ENCODE measurements around the gene FAM174C. TPM values are rescaled to one million over a fixed set of nuclear protein-coding genes. Genes with fewer than 3 reads are reported as not detected.
"Not testable (repeated sequence)": the region's sequence is repeated elsewhere in the genome, so short reads cannot be mapped to it uniquely, and the experiment has no call there.

The FAM174C gene
- total and polyA plus RNA-seq, 9 donors: 0.30 to 72.5 (median 26.7) TPM

DNA sequence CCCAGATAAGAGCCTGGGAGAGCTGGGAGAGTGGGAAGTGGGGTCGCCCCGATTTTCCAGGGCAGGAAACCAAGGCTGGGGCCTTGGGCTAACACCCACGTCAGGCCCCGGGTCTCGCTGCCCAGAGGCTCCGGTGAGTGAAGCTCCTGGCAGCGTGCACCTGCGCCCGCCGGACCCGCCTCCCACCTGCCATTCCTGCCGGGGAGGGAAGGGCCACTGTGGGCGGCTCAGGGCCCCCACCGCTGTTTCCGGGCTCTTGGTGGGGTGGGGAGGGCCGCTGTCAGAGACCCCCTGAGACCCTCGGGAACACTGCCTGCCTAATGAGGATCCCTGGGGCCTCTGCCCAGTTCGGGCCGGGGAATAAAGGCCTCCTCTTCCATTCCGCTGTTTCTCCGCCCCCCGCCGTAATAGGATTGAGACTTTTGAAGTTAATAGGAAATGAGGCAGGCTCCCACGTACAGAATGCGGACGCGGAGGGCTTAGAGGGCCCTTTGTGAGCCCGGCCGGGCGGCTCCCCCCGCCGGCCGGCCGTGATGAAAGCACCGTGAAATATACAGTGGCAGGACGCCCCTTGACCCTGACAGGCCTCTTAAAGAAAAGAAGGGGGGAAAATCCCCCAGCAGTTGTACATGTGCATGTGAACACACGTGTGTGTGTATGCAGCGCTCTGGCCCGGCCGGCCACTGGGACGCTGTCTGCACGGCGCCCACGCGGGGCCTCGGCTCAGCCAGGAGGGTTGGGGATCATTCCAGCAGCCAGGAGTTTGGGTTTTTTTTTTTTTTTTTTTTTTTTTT, 43.5 kb downstream of the FAM174C start:
- intact Hi-C loops (cut with DNase I): loop anchor here in 1 of 4 donors (10.0 kb wide), 1 partner anchor 126 kb away; no protein-coding TSS in a partner anchor
- no peak overlapping the region for H3K4me3 ChIP-seq
- no peaks in the 10 kb centered on the region for H3K36me3 ChIP-seq
- DNase-seq: no peak
- WGBS, 3 donors: 23 to 32% (median 30%) methylated on average over 45 to 46 of the region's 46 CpGs
- H3K27me3 ChIP-seq: no peaks in the 10 kb centered on the region
- TF ChIP-seq POLR2A (IDR thresholded peaks at IDR 0.05): no peak
- H3K9me3 ChIP-seq: no peaks in the 10 kb centered on the region
- peaks cover 4% of the 10 kb centered on the region for H3K4me1 ChIP-seq (ENCODE audit: insufficient read depth)
- H3K27ac ChIP-seq: no peak overlapping the region

DNA sequence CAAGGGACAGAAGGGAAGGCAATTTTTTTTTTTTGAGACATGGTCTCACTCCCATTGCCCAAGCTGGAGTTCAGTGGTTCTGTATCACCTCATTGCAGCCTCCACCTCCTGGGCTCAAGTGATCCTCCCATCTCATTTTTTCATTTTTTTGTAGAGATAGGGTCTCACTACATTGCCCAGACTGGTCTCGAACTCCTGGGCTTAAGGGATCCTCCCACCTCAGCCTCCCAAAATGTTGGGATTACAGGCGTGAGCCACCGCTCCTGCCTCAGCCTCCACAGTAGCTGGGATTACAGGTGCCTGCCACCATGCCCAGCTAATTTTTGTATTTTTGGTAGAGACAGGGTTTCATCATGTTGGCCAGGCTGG, 44.9 kb downstream of the FAM174C start:
- H3K27ac ChIP-seq; H3K4me1 ChIP-seq (ENCODE audit: insufficient read depth); H3K27me3 ChIP-seq; DNase-seq; H3K36me3 ChIP-seq; H3K9me3 ChIP-seq; H3K4me3 ChIP-seq: not testable (repeated sequence)
- 94 to 98% (median 94%) methylated on average over 3 of the region's 3 CpGs for WGBS, 3 donors
- intact Hi-C loops (cut with DNase I): loop anchor here in 1 of 4 donors (10.0 kb wide), 1 partner anchor 55 kb away; no protein-coding TSS in a partner anchor

DNA sequence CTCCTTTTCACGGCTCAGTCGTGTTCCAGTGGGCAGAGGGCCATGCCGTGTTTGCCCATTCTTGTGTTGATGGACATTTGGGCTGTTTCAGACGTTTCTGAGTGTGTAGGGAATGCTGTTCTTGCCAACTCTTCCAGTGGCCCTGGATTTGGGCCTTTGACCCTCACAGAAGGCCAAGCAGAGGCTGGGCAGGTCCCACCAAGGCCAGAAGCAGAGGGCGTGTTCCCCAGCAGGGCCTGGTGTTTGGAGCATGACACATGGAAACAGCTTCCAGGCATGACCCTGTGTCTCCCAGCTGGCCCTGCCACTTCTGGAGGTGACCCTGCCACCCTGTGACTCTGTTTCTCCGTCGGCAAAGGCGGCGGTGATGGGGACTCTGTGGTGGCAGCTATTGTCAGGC, 46.2 kb downstream of the FAM174C start:
- WGBS, 3 donors: 80 to 83% (median 82%) methylated on average over 8 to 9 of the region's 9 CpGs
- intact Hi-C loops (cut with DNase I): loop anchor here in 1 of 4 donors (10.0 kb wide), 1 partner anchor 53 kb away; no protein-coding TSS in a partner anchor
- H3K9me3 ChIP-seq: no peaks in the 10 kb centered on the region
- peaks cover 5% of the 10 kb centered on the region for H3K4me1 ChIP-seq (ENCODE audit: insufficient read depth)
- H3K36me3 ChIP-seq: no peaks in the 10 kb centered on the region
- no peak overlapping the region for H3K4me3 ChIP-seq
- H3K27me3 ChIP-seq: no peaks in the 10 kb centered on the region
- no peak for TF ChIP-seq EP300 (IDR thresholded peaks at IDR 0.05)
- no peak for TF ChIP-seq POLR2A (IDR thresholded peaks at IDR 0.05)
- TF ChIP-seq, protein P1, sequence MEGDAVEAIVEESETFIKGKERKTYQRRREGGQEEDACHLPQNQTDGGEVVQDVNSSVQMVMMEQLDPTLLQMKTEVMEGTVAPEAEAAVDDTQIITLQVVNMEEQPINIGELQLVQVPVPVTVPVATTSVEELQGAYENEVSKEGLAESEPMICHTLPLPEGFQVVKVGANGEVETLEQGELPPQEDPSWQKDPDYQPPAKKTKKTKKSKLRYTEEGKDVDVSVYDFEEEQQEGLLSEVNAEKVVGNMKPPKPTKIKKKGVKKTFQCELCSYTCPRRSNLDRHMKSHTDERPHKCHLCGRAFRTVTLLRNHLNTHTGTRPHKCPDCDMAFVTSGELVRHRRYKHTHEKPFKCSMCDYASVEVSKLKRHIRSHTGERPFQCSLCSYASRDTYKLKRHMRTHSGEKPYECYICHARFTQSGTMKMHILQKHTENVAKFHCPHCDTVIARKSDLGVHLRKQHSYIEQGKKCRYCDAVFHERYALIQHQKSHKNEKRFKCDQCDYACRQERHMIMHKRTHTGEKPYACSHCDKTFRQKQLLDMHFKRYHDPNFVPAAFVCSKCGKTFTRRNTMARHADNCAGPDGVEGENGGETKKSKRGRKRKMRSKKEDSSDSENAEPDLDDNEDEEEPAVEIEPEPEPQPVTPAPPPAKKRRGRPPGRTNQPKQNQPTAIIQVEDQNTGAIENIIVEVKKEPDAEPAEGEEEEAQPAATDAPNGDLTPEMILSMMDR (IDR thresholded peaks at IDR 0.05): no peak
- no peak for DNase-seq
- no peak overlapping the region for H3K27ac ChIP-seq

DNA sequence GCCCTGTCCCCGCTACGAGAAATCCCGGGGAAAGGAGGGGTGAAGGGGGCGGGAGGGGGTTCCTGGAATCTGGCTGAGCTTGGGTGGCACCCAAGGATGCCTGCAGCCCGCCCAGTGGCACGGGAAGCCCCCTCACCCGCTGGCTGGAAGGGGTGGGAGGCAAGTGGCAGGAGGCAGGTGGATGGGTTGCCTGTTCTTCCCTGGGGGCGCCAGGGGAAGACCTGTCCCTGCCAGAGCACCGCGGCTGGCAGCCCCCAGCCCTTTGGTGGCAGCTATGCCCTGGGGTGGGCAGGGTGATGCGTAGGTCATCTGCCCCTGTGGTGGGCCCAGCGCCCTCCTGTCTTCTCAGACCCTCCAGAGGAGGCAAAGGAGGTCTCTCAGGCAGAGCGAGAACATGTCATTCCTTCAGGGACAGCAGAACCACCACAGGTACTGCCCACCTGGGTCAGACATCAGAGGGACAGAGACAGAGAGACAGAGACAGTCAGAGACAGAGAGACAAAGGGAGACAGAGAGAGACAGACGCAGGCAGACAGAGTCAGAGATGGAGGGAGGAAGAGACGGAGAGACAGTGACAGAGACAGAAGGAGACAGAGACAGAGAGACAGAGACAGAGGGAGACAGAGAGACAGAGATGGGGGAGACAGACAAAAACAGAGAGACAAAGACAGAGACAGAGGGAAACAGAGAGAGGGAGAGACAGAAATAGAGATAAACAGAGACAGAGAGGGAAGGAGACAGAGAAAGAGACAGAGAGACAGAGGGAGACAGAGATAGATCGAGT, 47.1 kb downstream of the FAM174C start:
- Histone ChIP-seq H3K4me3 (no peak overlapping the region), H3K27ac (no peak overlapping the region), H3K27me3 (no peaks in the 10 kb centered on the region), H3K36me3 (no peaks in the 10 kb centered on the region), H3K4me1 (ENCODE audit: insufficient read depth) (peaks cover 5% of the 10 kb centered on the region), H3K9me3 (no peaks in the 10 kb centered on the region)
- TF ChIP-seq, protein P1 (IDR thresholded peaks at IDR 0.05): no peak
- TF ChIP-seq POLR2A (IDR thresholded peaks at IDR 0.05): no peak
- TF ChIP-seq EP300 (IDR thresholded peaks at IDR 0.05): no peak
- no peak for DNase-seq
- intact Hi-C loops (cut with DNase I): loop anchor here in 1 of 4 donors (10.0 kb wide), 1 partner anchor 52 kb away; no protein-coding TSS in a partner anchor
- 80 to 89% (median 89%) methylated on average over 16 of the region's 16 CpGs for WGBS, 3 donors

GRCh38 chr19:1324249-1324805, 49.0 kb downstream of the FAM174C start:
- H3K4me1 ChIP-seq (ENCODE audit: insufficient read depth): peaks cover 5% of the 10 kb centered on the region
- TF ChIP-seq POLR2A (IDR thresholded peaks at IDR 0.05): no peak
- TF ChIP-seq EP300 (IDR thresholded peaks at IDR 0.05): no peak
- TF ChIP-seq, protein P1 (IDR thresholded peaks at IDR 0.05): no peak
- no peak overlapping the region for H3K4me3 ChIP-seq
- WGBS, 3 donors: 78 to 81% (median 80%) methylated on average over 12 of the region's 12 CpGs
- H3K36me3 ChIP-seq: no peaks in the 10 kb centered on the region
- no peak overlapping the region for H3K27ac ChIP-seq
- no peaks in the 10 kb centered on the region for H3K27me3 ChIP-seq
- intact Hi-C loops (cut with DNase I): loop anchor here in 1 of 4 donors (10.0 kb wide), 1 partner anchor 50 kb away; no protein-coding TSS in a partner anchor
- DNase-seq: no peak
- no peaks in the 10 kb centered on the region for H3K9me3 ChIP-seq
